HepG2 (cell line): ENCODE measurements around the gene VEZF1. TPM values are rescaled to one million over a fixed set of nuclear protein-coding genes. Genes with fewer than 3 reads are reported as not detected.

Experiments used
- ARID4A ChIP-seq: sonication (generic); formaldehyde crosslinking; IDR thresholded peaks from 2 replicates; pipeline ENCODE4 v1.5.0; 2020; ENCODE audit warnings: mild to moderate bottlenecking, missing genetic modification reagents, borderline replicate concordance
- BORCS8-MEF2B ChIP-seq: sonication (generic); formaldehyde crosslinking; IDR thresholded peaks from 2 replicates; pipeline ENCODE4 v1.8.0; 2022; ENCODE audit warnings: mild to moderate bottlenecking, missing genetic modification reagents
- GABPB1 ChIP-seq: IDR thresholded peaks from 2 replicates; pipeline ENCODE4 v1.6.1; 2016; ENCODE audit warnings: mild to moderate bottlenecking, missing genetic modification reagents, moderate library complexity, missing compliant biosample characterization
- HNRNPUL1 ChIP-seq: fragments of 200-400 bp; formaldehyde crosslinking; IDR thresholded peaks from 2 replicates; pipeline ENCODE4 v1.6.1; 2017; ENCODE audit warnings: low read depth, mild to moderate bottlenecking, low read length, moderate library complexity
- JUN ChIP-seq: sonication (generic); formaldehyde crosslinking; IDR thresholded peaks from 2 replicates; pipeline ENCODE4 v1.4.0; 2020; ENCODE audit warnings: mild to moderate bottlenecking, missing genetic modification reagents
- MAX ChIP-seq: IDR thresholded peaks from 2 replicates; pipeline ENCODE4 v1.6.1; 2012; ENCODE audit warnings: inconsistent platforms
- MTA3 ChIP-seq: sonication (generic); formaldehyde crosslinking; IDR thresholded peaks from 2 replicates; pipeline ENCODE4 v1.4.0; 2020; ENCODE audit warnings: missing genetic modification reagents
- NRL ChIP-seq: sonication (generic); formaldehyde crosslinking; IDR thresholded peaks from 2 replicates; pipeline ENCODE4 v1.5.0; 2020; ENCODE audit warnings: missing genetic modification reagents, mild to moderate bottlenecking, moderate library complexity, borderline replicate concordance
- POGZ ChIP-seq: sonication (generic); formaldehyde crosslinking; IDR thresholded peaks from 2 replicates; pipeline ENCODE4 v1.4.0; 2020; ENCODE audit warnings: mild to moderate bottlenecking, missing genetic modification reagents
- TCF7 ChIP-seq: sonication (generic); IDR thresholded peaks from 2 replicates; pipeline ENCODE4 v1.6.1; 2016; ENCODE audit warnings: antibody characterized with exemption, low read depth
- TFDP2 ChIP-seq: sonication (generic); formaldehyde crosslinking; IDR thresholded peaks from 2 replicates; pipeline ENCODE4 v1.4.0; 2020; ENCODE audit warnings: missing genetic modification reagents
- THAP9 ChIP-seq: sonication (generic); formaldehyde crosslinking; IDR thresholded peaks from 2 replicates; pipeline ENCODE4; 2020; ENCODE audit warnings: missing genetic modification reagents, mild to moderate bottlenecking, borderline replicate concordance
- ZFP1 ChIP-seq: IDR thresholded peaks from 2 replicates; pipeline ENCODE4 v1.6.1; 2016
- ZKSCAN1 ChIP-seq: fragments of 150-350 bp; IDR thresholded peaks from 2 replicates; pipeline ENCODE4 v1.6.1; 2014; ENCODE audit warnings: low read length
- ZMYM4 ChIP-seq: sonication (generic); formaldehyde crosslinking; IDR thresholded peaks from 2 replicates; pipeline ENCODE4 v1.8.1; 2023; ENCODE audit warnings: mild to moderate bottlenecking, missing genetic modification reagents
- ZNF292 ChIP-seq: sonication (generic); formaldehyde crosslinking; IDR thresholded peaks from 2 replicates; pipeline ENCODE4 v1.8.1; 2022; ENCODE audit warnings: mild to moderate bottlenecking, low read depth, missing genetic modification reagents, borderline replicate concordance
- ZNF768 ChIP-seq: sonication (generic); formaldehyde crosslinking; IDR thresholded peaks from 2 replicates; pipeline ENCODE4 v1.4.0; 2020; ENCODE audit warnings: missing genetic modification reagents
- ZNF770 ChIP-seq: sonication (generic); formaldehyde crosslinking; IDR thresholded peaks from 2 replicates; pipeline ENCODE4 v1.5.0; 2020; ENCODE audit warnings: mild to moderate bottlenecking, missing genetic modification reagents
- polyA plus RNA-seq, 8 experiments: library from polyadenylated mRNA; depleted of rRNA in 3 of 8; stranded (reverse) in 7 of 8; unstranded in 1 of 8; fragments of >200 nt; fragmentation: Illumina TruSeq in 4 of 8; extraction: Trizol in 4 of 8; gene quantifications; 2 replicates each; pipeline versions ENCODE4 v1.2.1 to v1.2.3, GENCODE V29; 2011 to 2016; ENCODE audit warnings: low read depth in 4 of 8, missing spikeins in 1 of 8, mixed read lengths in 1 of 8; ENCODE audit not compliant: insufficient read depth in 1 of 8
- total RNA-seq, 5 experiments: library from RNA; depleted of rRNA; stranded (reverse); fragments of >200 nt; fragmentation: Illumina TruSeq; extraction: Trizol; gene quantifications; 2 replicates each; pipeline ENCODE4 v1.2.3, GENCODE V29; 2016; ENCODE audit warnings: low read depth in 1 of 5

The VEZF1 gene
- total and polyA plus RNA-seq, 2 of the 13 experiments (the other 11 are each of a cell fraction or from before 2014, with no cell fraction given): 45.9 to 49.7 TPM

GRCh38 chr17:57954397-57955182 lies 33.5 kb downstream of the VEZF1 start (continued):
- TF ChIP-seq HNRNPUL1: no peak
- TF ChIP-seq NRL (CRISPR knock-in tag): peak; percentile 62
- no peak for TF ChIP-seq TFDP2 (CRISPR knock-in tag)
- no peak for TF ChIP-seq ZKSCAN1
- no peak for TF ChIP-seq JUN
- TF ChIP-seq ZNF768 (CRISPR knock-in tag): peak; percentile 32; the same call in 1 of the 2 replicates
- TF ChIP-seq POGZ (CRISPR knock-in tag): no peak
- TF ChIP-seq ZNF292 (CRISPR knock-in tag): 0 out of 2 replicates have a peak, but pooled peaks have one; percentile 43
- no peak for TF ChIP-seq THAP9 (CRISPR knock-in tag)
- TF ChIP-seq GABPB1 (CRISPR knock-in tag): peak; percentile 51; the same call in 1 of the 2 replicates
- 0 out of 2 replicates have a peak, but pooled peaks have one; percentile 3 for TF ChIP-seq MAX
- TF ChIP-seq ZMYM4: no peak; the same call in 1 of the 2 replicates
- TF ChIP-seq BORCS8-MEF2B (CRISPR knock-in tag): no peak
- no peak for TF ChIP-seq TCF7
- peak; percentile 18; the same call in 1 of the 2 replicates for TF ChIP-seq ARID4A
- no peak for TF ChIP-seq ZFP1 (CRISPR knock-in tag)
- no peak for TF ChIP-seq ZNF770
- TF ChIP-seq MTA3 (CRISPR knock-in tag): no peak
